Activated T-cell treated with anti-CD3 and anti-CD28 coated beads, Interleukin-2, amount 50 U/mL, for 4 hours (primary cell): ENCODE data around the gene SLIT1. TPM values are rescaled to one million over a fixed set of nuclear protein-coding genes. Genes with fewer than 3 reads are reported as not detected.

ENCODE experiments used
- ATAC-seq, 2 donors: fragments of 200-7000 bp; cut with Tn5 transposase; one replicate each; pipeline ENCODE4 v1.10.0; 2021
- DNase-seq: peaks from one replicate; pipeline ENCODE4 v3.0.0-alpha.2; 2020
- H3K27me3 Mint-ChIP-seq: one replicate; pipeline ENCODE4 v1.8.0; 2021; ENCODE audit warnings: low read depth, mixed read lengths
- H3K36me3 Mint-ChIP-seq: one replicate; pipeline ENCODE4 v1.8.0; 2022; ENCODE audit warnings: mixed read lengths; ENCODE audit not compliant: insufficient read depth
- H3K4me1 Mint-ChIP-seq: one replicate; pipeline ENCODE4 v1.8.0; 2021; ENCODE audit warnings: low read depth, mixed read lengths
- H3K4me3 Mint-ChIP-seq: one replicate; pipeline ENCODE4 v1.8.0; 2021; ENCODE audit warnings: mild to moderate bottlenecking, moderate library complexity, mixed read lengths
- H3K9me3 Mint-ChIP-seq: one replicate; pipeline ENCODE4 v1.8.0; 2021; ENCODE audit warnings: mixed read lengths
- total RNA-seq, 3 donors: library from RNA; stranded (reverse); gene quantifications; one replicate each; pipeline ENCODE4 v1.2.1, GENCODE V29; 2021

The SLIT1 gene
- total RNA-seq, 3 donors from 2014 or later, result 0.10 to 0.16 TPM; not detected in 1

DNA sequence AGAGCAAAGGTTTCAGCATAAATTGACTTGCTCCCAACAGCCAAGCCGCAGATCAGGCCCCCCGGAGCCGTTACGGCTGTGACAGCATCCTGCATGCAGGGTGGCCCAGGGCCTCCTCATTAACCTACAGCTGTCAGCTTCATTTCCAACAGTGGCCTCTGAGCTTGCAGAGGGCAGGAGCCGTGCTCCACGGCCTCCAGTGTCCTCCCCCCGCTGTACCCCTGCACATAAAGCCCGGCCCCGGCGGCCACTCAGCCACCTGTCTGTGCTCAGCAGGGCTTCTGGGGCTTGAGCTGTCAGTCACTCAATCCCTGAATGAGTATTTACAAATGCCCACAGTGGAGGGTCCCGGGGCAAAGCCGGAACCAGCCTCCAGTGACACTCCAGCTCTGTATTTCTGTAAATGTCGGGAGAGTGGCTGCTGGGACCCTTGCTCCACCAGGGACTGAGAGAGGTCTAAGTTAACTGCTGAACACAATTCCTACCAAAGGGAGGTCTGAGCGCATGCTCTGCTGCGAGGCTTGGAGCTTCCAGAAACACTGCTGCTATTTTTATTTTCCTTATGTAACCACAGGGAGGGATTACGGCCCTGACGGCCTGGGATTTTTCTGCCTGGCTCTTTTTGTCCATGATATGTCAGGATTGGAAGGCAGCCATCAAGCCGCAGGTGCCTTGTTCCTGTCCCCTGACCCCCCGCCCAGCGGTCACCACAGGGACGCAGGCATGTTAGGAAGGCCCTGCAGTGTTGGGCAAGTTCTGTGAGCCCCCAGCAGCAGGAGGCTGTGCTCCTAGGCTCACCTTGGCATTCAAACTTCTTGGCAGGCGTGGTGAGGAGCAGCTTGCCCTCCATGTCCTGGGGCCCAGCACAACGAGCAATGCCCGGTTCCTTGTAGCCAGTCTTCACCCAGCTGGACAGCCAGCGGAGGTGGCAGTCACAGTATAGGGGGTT, 165.0 kb downstream of the SLIT1 start:
- Mint-ChIP-seq H3K36me3 (no peaks in the 10 kb centered on the region), H3K4me3 (no peak overlapping the region)
- DNase-seq, result no peak

GRCh38 chr10:97019213-97019844, 166.4 kb downstream of the SLIT1 start:
- DNase-seq (no peak), ATAC-seq (no peak)
- H3K36me3 Mint-ChIP-seq, result no peaks in the 10 kb centered on the region
- no peaks in the 10 kb centered on the region for H3K27me3 Mint-ChIP-seq
- no peaks in the 10 kb centered on the region for H3K9me3 Mint-ChIP-seq
- H3K4me3 Mint-ChIP-seq, result no peak overlapping the region
- peaks cover 12% of the 10 kb centered on the region for H3K4me1 Mint-ChIP-seq

More for the DNA sequence above, 165.0 kb downstream of the SLIT1 start:
- Mint-ChIP-seq H3K27me3 (no peaks in the 10 kb centered on the region), H3K9me3 (no peaks in the 10 kb centered on the region), H3K4me1 (peaks cover 11% of the 10 kb centered on the region)
- no peak for ATAC-seq

- no peaks in the 10 kb centered on the region for H3K36me3 Mint-ChIP-seq
- H3K27me3 Mint-ChIP-seq, result no peaks in the 10 kb centered on the region
- no peak for DNase-seq
- peaks cover 12% of the 10 kb centered on the region for H3K4me1 Mint-ChIP-seq
- H3K4me3 Mint-ChIP-seq, result no peak overlapping the region
- H3K9me3 Mint-ChIP-seq, result no peaks in the 10 kb centered on the region
- ATAC-seq, result no peak
These were observed 167.2 kb downstream of the SLIT1 start for GRCh38 chr10:97018251-97019212.

GRCh38 chr10:97017474-97017903, 168.3 kb downstream of the SLIT1 start:
- Mint-ChIP-seq H3K9me3 (no peaks in the 10 kb centered on the region), H3K36me3 (no peaks in the 10 kb centered on the region), H3K4me3 (no peak overlapping the region), H3K27me3 (no peaks in the 10 kb centered on the region), H3K4me1 (peaks cover 12% of the 10 kb centered on the region)
- no peak for DNase-seq
- ATAC-seq, result peak in 1 of 2 donors; percentile 6

- no peaks in the 10 kb centered on the region for H3K27me3 Mint-ChIP-seq
- no peak for DNase-seq
These were observed 168.9 kb downstream of the SLIT1 start for GRCh38 chr10:97016728-97017473.

DNA sequence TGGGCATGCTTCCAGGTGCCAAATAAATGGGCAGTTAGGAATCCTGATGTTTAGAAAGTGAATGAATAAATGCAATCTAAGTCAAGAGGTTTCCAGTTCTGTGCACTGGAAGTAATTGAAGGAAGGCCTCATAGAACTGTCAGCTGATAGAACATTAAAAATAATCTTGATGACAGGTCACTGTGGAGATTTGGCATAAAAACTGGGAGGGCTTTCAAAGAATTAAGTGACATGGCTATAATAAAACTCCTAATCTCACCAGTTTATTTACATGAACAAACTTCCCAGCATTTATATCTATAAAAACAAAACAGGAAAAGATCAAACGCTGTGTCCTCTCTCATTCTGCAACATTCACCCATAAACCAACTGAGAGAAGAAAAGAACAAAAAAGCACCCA, 170.5 kb downstream of the SLIT1 start:
- H3K9me3 Mint-ChIP-seq, result peaks cover under 1% of the 10 kb centered on the region
- no peaks in the 10 kb centered on the region for H3K36me3 Mint-ChIP-seq
- no peaks in the 10 kb centered on the region for H3K27me3 Mint-ChIP-seq
- peaks cover 12% of the 10 kb centered on the region for H3K4me1 Mint-ChIP-seq
- DNase-seq, result no peak
- no peak for ATAC-seq
- H3K4me3 Mint-ChIP-seq, result no peak overlapping the region

More at GRCh38 chr10:97016728-97017473, 168.9 kb downstream of the SLIT1 start:
- no peaks in the 10 kb centered on the region for H3K36me3 Mint-ChIP-seq
- no peak overlapping the region for H3K4me3 Mint-ChIP-seq
- peaks cover 12% of the 10 kb centered on the region for H3K4me1 Mint-ChIP-seq
- peak; percentile 49 to 59 for ATAC-seq
- H3K9me3 Mint-ChIP-seq, result no peaks in the 10 kb centered on the region

DNA sequence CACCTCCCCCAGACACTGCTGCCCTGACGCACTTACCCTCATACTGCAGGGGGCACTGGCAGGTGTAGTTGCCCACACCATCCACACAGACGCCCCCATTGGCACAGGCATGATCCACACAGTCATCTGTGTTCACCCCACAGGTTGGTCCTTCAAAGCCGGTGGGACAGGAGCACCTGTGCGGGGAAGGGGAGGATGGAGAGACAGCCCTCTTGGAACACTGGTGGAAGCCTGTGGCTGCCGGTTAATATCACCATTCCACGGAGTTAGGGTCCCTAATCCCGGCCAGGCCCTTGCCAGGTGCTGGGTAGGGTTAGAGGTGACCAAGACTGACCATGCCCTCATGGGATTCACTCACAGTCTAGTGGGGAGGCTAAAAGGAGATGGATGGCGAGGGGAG, 171.8 kb downstream of the SLIT1 start:
- H3K4me1 Mint-ChIP-seq, result peaks cover 12% of the 10 kb centered on the region

GRCh38 chr10:97013568-97013967, 172.2 kb downstream of the SLIT1 start:
- Mint-ChIP-seq H3K9me3 (peaks cover 5% of the 10 kb centered on the region), H3K36me3 (no peaks in the 10 kb centered on the region), H3K4me3 (no peak overlapping the region), H3K27me3 (no peaks in the 10 kb centered on the region), H3K4me1 (peaks cover 12% of the 10 kb centered on the region)
- DNase-seq (no peak), ATAC-seq (no peak)

More for the DNA sequence above, 171.8 kb downstream of the SLIT1 start:
- peaks cover 5% of the 10 kb centered on the region for H3K9me3 Mint-ChIP-seq
- H3K36me3 Mint-ChIP-seq, result no peaks in the 10 kb centered on the region
- no peak for ATAC-seq
- DNase-seq, result no peak
- H3K27me3 Mint-ChIP-seq, result no peaks in the 10 kb centered on the region
- H3K4me3 Mint-ChIP-seq, result no peak overlapping the region

- DNase-seq (no peak), ATAC-seq (no peak)
- no peaks in the 10 kb centered on the region for H3K27me3 Mint-ChIP-seq
- peaks cover 11% of the 10 kb centered on the region for H3K4me1 Mint-ChIP-seq
- H3K4me3 Mint-ChIP-seq, result no peak overlapping the region
- no peaks in the 10 kb centered on the region for H3K36me3 Mint-ChIP-seq
- peaks cover 9% of the 10 kb centered on the region for H3K9me3 Mint-ChIP-seq
These were observed 173.3 kb downstream of the SLIT1 start for GRCh38 chr10:97012470-97012869.

DNA sequence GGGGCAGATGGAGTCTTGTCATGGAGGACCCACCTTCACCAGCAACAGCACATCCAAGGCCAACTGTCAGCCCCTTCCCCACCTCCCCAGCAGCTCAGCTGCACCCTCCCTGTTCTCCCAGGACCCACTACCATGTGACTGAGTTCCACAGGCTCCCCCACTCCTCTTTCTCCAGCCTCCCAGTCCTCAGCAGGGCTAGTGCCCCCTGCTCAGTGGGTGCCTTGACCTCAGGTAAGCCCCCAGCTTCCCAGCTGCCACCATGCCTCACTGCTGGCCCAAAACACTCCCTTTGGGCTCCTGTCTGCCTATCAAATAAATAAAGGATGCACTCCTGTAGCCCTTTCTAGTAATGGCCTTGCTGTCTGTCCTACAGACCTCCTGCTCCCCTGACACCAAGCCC, 174.4 kb downstream of the SLIT1 start:
- no peak for DNase-seq
- H3K9me3 Mint-ChIP-seq, result peaks cover 20% of the 10 kb centered on the region
- H3K4me3 Mint-ChIP-seq, result no peak overlapping the region
- H3K4me1 Mint-ChIP-seq, result peaks cover 2% of the 10 kb centered on the region
- peaks cover 5% of the 10 kb centered on the region for H3K36me3 Mint-ChIP-seq
- no peaks in the 10 kb centered on the region for H3K27me3 Mint-ChIP-seq
- no peak for ATAC-seq

DNA sequence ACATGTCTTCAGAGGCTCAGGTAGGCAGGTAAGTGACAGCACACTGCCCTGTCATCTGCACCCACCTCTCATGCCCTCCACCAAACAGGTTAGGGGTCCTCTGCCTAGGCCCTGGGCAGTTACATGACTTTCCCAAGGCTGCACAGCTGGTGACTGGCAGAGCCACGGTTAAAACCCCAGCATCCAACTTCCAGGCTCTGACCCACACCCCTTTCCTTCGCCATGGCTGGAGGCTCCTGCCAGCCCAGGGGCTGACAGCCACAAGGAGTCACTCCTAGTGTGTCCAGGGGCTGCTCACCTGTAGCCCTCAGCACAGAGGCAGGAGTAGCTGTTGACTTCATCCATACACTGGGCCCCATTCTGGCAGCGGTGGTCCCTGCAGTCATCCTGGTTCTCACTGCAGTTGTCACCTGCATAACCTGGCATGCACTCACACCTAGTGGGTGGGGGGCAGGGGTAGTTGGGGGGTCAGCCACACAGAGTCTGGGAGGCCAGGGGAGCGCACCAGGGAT, 175.0 kb downstream of the SLIT1 start:
- Mint-ChIP-seq H3K4me3 (no peak overlapping the region), H3K9me3 (peaks cover 22% of the 10 kb centered on the region), H3K36me3 (peaks cover 5% of the 10 kb centered on the region), H3K27me3 (no peaks in the 10 kb centered on the region), H3K4me1 (peaks cover 2% of the 10 kb centered on the region)
- DNase-seq (no peak), ATAC-seq (peak in 1 of 2 donors; percentile 23)

GRCh38 chr10:97007417-97007816, 178.3 kb downstream of the SLIT1 start:
- Mint-ChIP-seq H3K36me3 (peaks cover 5% of the 10 kb centered on the region), H3K4me1 (no peaks in the 10 kb centered on the region), H3K27me3 (peaks cover 2% of the 10 kb centered on the region), H3K9me3 (peaks cover 26% of the 10 kb centered on the region), H3K4me3 (no peak overlapping the region)
- DNase-seq, result no peak
- ATAC-seq, result no peak

GRCh38 chr10:97006364-97006763, 179.4 kb downstream of the SLIT1 start:
- DNase-seq (no peak), ATAC-seq (no peak)
- no peaks in the 10 kb centered on the region for H3K4me1 Mint-ChIP-seq
- H3K27me3 Mint-ChIP-seq, result peaks cover 2% of the 10 kb centered on the region
- H3K9me3 Mint-ChIP-seq, result peaks cover 26% of the 10 kb centered on the region
- H3K4me3 Mint-ChIP-seq, result no peak overlapping the region
- H3K36me3 Mint-ChIP-seq, result peaks cover 5% of the 10 kb centered on the region
